Adipocyte (in vitro differentiated cells): Measurements from ENCODE around the gene PAPPA.

ENCODE experiments used
- DNase-seq: peaks from one replicate; pipeline ENCODE4 v3.0.0-alpha.2; 2015; ENCODE audit warnings: low read depth
- H3K27me3 ChIP-seq: replicated peaks from 2 replicates; pipeline ENCODE4 v1.7.0; 2013; ENCODE audit warnings: mild to moderate bottlenecking, low read length, moderate library complexity; ENCODE audit not compliant: control insufficient read depth, insufficient read depth
- H3K36me3 ChIP-seq: 2 replicates; pipeline ENCODE4 v1.7.0; 2013; ENCODE audit warnings: low read length, mild to moderate bottlenecking, moderate library complexity; ENCODE audit not compliant: control insufficient read depth, insufficient read depth, severe bottlenecking
- H3K4me1 ChIP-seq: 2 replicates; pipeline ENCODE4 v1.7.0; 2013; ENCODE audit warnings: mild to moderate bottlenecking, low read length, moderate library complexity; ENCODE audit not compliant: control insufficient read depth, insufficient read depth
- H3K4me3 ChIP-seq: 2 replicates; pipeline ENCODE4 v1.7.0; 2013; ENCODE audit warnings: mild to moderate bottlenecking, low read length, moderate library complexity
- H3K9ac ChIP-seq: 2 replicates; pipeline ENCODE4 v1.7.0; 2013; ENCODE audit warnings: mild to moderate bottlenecking, low read length, moderate library complexity
- H3K9me3 ChIP-seq: 2 replicates; pipeline ENCODE4 v1.7.0; 2013; ENCODE audit warnings: mild to moderate bottlenecking, low read length, moderate library complexity; ENCODE audit not compliant: control insufficient read depth

PAPPA gene

DNA sequence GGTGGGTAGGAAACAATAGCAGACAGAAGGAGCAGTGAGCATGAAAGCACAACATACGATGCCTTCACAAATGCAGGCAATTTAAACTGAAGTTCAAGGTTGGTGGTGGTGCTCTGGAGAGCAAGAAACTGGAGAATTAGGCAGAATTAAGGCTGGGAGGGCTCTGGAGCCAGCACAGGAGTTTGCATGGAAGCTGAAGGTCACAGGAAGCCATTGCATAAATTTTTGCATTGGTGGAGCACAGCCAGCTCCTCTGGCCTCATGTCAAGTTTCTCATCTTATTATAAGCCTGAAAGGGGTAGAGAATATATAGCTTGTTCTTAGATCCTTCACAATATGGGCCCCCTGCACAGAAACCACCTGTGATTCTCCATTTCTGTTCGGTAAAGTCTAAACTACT lies 207.4 kb downstream of the PAPPA start:
- Histone ChIP-seq H3K4me3 (no peak overlapping the region), H3K36me3 (peaks cover 54% of the 10 kb centered on the region), H3K9ac (no peak overlapping the region), H3K9me3 (no peaks in the 10 kb centered on the region), H3K27me3 (no peaks in the 10 kb centered on the region), H3K4me1 (peaks cover 27% of the 10 kb centered on the region)
- DNase-seq, result peak; percentile 37

DNA sequence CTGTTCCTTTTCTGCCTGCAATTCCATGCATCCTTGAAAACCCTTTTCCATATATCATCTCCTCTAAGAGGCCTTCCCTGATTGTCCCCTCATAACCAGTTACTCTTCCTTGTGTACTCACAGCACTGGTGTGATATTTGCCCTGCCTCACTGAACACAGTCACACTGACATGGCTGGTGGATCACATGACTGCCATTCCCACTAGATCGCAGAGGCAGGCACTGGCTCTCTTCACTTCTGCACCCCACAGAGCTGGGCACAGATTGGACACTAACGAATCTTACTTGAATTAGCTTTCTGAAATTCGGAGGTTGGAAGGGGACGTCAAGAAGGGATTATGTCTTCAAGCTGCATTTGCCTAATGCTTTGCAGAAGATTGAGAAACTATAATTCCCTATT lies 208.0 kb downstream of the PAPPA start:
- no peaks in the 10 kb centered on the region for H3K9me3 ChIP-seq
- peaks cover 24% of the 10 kb centered on the region for H3K4me1 ChIP-seq
- H3K36me3 ChIP-seq, result peaks cover 54% of the 10 kb centered on the region
- no peak overlapping the region for H3K4me3 ChIP-seq
- H3K9ac ChIP-seq, result no peak overlapping the region
- H3K27me3 ChIP-seq, result no peaks in the 10 kb centered on the region
- no peak for DNase-seq

GRCh38 chr9:116362493-116362892 lies 208.9 kb downstream of the PAPPA start:
- Histone ChIP-seq H3K4me1 (peaks cover 24% of the 10 kb centered on the region), H3K36me3 (peaks cover 47% of the 10 kb centered on the region), H3K9ac (no peak overlapping the region), H3K9me3 (no peaks in the 10 kb centered on the region), H3K4me3 (no peak overlapping the region), H3K27me3 (no peaks in the 10 kb centered on the region)
- no peak for DNase-seq

GRCh38 chr9:116365056-116365471 lies 211.5 kb downstream of the PAPPA start:
- DNase-seq, result peak; percentile 89
- Histone ChIP-seq H3K4me1 (peaks cover 30% of the 10 kb centered on the region), H3K4me3 (no peak overlapping the region), H3K36me3 (peaks cover 57% of the 10 kb centered on the region), H3K9me3 (no peaks in the 10 kb centered on the region), H3K27me3 (no peaks in the 10 kb centered on the region), H3K9ac (peak overlapping the region; percentile 29)

DNA sequence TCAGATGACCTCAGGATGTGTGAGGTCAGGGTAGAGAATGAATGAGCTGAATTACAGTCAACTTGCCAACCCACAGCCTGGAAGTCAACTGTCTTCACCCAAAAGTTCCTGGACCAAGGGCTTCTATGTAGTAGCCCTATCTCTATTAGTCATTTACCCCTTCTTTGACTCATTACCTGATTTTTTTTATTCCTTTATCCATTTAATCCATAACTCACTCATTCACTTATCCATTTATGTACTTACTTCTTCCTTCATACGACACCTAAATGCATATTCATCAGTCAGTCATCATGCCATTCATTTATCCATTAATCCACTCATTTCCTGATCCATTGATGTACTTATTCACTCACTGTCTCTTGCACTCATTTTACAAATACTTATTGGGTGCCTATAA lies 212.7 kb downstream of the PAPPA start:
- Histone ChIP-seq H3K4me3 (no peak overlapping the region), H3K27me3 (no peaks in the 10 kb centered on the region), H3K9me3 (no peaks in the 10 kb centered on the region), H3K9ac (no peak overlapping the region), H3K4me1 (peaks cover 26% of the 10 kb centered on the region), H3K36me3 (peaks cover 66% of the 10 kb centered on the region)
- DNase-seq, result no peak

GRCh38 chr9:116368680-116369079 lies 215.1 kb downstream of the PAPPA start:
- Histone ChIP-seq H3K4me1 (peaks cover 32% of the 10 kb centered on the region), H3K9me3 (no peaks in the 10 kb centered on the region), H3K9ac (no peak overlapping the region), H3K27me3 (no peaks in the 10 kb centered on the region), H3K4me3 (no peak overlapping the region), H3K36me3 (peaks cover 42% of the 10 kb centered on the region)
- no peak for DNase-seq

- no peak overlapping the region for H3K4me3 ChIP-seq
- H3K9ac ChIP-seq, result no peak overlapping the region
- H3K4me1 ChIP-seq, result peaks cover 30% of the 10 kb centered on the region
- no peaks in the 10 kb centered on the region for H3K9me3 ChIP-seq
- no peak for DNase-seq
- H3K36me3 ChIP-seq, result peaks cover 37% of the 10 kb centered on the region
- no peaks in the 10 kb centered on the region for H3K27me3 ChIP-seq
Observed at GRCh38 chr9:116369706-116370105, 216.1 kb downstream of the PAPPA start.

GRCh38 chr9:116370556-116370955 lies 217.0 kb downstream of the PAPPA start:
- Histone ChIP-seq H3K36me3 (peaks cover 36% of the 10 kb centered on the region), H3K9me3 (no peaks in the 10 kb centered on the region), H3K27me3 (no peaks in the 10 kb centered on the region), H3K9ac (no peak overlapping the region), H3K4me1 (peaks cover 23% of the 10 kb centered on the region), H3K4me3 (no peak overlapping the region)
- no peak for DNase-seq

- H3K9ac ChIP-seq, result no peak overlapping the region
- H3K36me3 ChIP-seq, result peaks cover 36% of the 10 kb centered on the region
- no peak for DNase-seq
- peaks cover 29% of the 10 kb centered on the region for H3K4me1 ChIP-seq
- no peaks in the 10 kb centered on the region for H3K9me3 ChIP-seq
- H3K27me3 ChIP-seq, result no peaks in the 10 kb centered on the region
- H3K4me3 ChIP-seq, result no peak overlapping the region
Observed at GRCh38 chr9:116372081-116372673, 218.6 kb downstream of the PAPPA start.

GRCh38 chr9:116372786-116373185 lies 219.2 kb downstream of the PAPPA start:
- Histone ChIP-seq H3K4me1 (peaks cover 35% of the 10 kb centered on the region), H3K27me3 (no peaks in the 10 kb centered on the region), H3K9me3 (no peaks in the 10 kb centered on the region), H3K4me3 (no peak overlapping the region), H3K9ac (no peak overlapping the region), H3K36me3 (peaks cover 31% of the 10 kb centered on the region)
- DNase-seq, result no peak

- peaks cover 43% of the 10 kb centered on the region for H3K4me1 ChIP-seq
- no peaks in the 10 kb centered on the region for H3K9me3 ChIP-seq
- peaks cover 30% of the 10 kb centered on the region for H3K36me3 ChIP-seq
- H3K9ac ChIP-seq, result peak overlapping the region; percentile 28
- H3K4me3 ChIP-seq, result peak overlapping the region; percentile 38
- H3K27me3 ChIP-seq, result no peaks in the 10 kb centered on the region
- DNase-seq, result peak; percentile 70
Observed at GRCh38 chr9:116377179-116377798, 223.7 kb downstream of the PAPPA start.

- Histone ChIP-seq H3K4me3 (no peak overlapping the region), H3K4me1 (peaks cover 51% of the 10 kb centered on the region), H3K36me3 (peaks cover 42% of the 10 kb centered on the region), H3K27me3 (no peaks in the 10 kb centered on the region), H3K9me3 (no peaks in the 10 kb centered on the region), H3K9ac (no peak overlapping the region)
- no peak for DNase-seq
Observed at GRCh38 chr9:116378873-116379272, 225.3 kb downstream of the PAPPA start.
